ENCODE results near the gene GTPBP2. TPM values are rescaled to one million over a fixed set of nuclear protein-coding genes. Genes with fewer than 3 reads are reported as not detected.
A peak's percentile ranks its signal among the peaks of the same experiment; 100 is the strongest.

The GTPBP2 gene, protein sequence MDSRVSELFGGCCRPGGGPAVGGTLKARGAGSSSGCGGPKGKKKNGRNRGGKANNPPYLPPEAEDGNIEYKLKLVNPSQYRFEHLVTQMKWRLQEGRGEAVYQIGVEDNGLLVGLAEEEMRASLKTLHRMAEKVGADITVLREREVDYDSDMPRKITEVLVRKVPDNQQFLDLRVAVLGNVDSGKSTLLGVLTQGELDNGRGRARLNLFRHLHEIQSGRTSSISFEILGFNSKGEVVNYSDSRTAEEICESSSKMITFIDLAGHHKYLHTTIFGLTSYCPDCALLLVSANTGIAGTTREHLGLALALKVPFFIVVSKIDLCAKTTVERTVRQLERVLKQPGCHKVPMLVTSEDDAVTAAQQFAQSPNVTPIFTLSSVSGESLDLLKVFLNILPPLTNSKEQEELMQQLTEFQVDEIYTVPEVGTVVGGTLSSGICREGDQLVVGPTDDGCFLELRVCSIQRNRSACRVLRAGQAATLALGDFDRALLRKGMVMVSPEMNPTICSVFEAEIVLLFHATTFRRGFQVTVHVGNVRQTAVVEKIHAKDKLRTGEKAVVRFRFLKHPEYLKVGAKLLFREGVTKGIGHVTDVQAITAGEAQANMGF
- polyA plus RNA-seq, result 51.2 to 80.6 TPM (median 59.5 TPM) in 3 replicates
- polyA plus RNA-seq (2011; ENCODE audit: low read depth), result 33.4 TPM
- polyA plus RNA-seq (2011; cell fraction: cytosol; rRNA removed), result 29.5 and 30.4 TPM in 2 replicates
- 261 and 264 TPM in 2 replicates for polyA plus RNA-seq (2011; cell fraction: nucleus; rRNA removed)
- 33.4 and 72.1 TPM in 2 replicates for polyA plus RNA-seq (2012; ENCODE audit: low replicate concordance)
- 40.6 to 46.7 TPM (median 42.3 TPM) in 3 replicates for polyA minus RNA-seq
- polyA minus RNA-seq (2011; cell fraction: cytosol; rRNA and poly(A)+ RNA removed), result 26.9 TPM
- 34.3 and 43.3 TPM in 2 replicates for polyA minus RNA-seq (2011; cell fraction: nucleus; rRNA and poly(A)+ RNA removed)

DNA sequence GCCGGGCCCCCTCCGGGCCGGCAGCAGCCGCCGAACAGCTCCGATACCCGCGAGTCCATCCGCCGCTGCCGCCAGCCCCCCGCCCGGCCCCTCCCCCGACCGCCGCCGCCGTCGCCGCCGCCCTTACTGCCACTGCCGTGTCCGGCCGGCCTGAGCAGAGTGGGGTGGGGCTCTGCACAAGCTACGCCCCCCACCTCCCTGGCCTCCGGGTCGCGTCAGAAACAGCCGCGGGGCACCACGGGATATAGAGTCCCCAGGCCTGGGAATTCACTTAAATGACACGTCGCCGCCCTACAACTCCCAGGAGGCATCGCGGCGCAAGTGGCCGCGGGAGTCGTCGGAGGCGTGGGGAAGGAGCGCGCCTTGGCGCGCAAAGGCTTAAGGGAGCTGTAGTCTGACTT lies at the start of gene GTPBP2:
TSS of gene GTPBP2 (minus strand) at position 161 of the 401 bp plus-strand sequence. CDS start at position 59, 102 bp downstream.
- Histone ChIP-seq H3K27me3 (ENCODE audit: control insufficient read depth, extremely low read depth, insufficient read depth, low read length) (no peaks in the 10 kb centered on the region), H3K9me3 (ENCODE audit: control insufficient read depth, low read depth, low read length) (no peaks in the 10 kb centered on the region), H4K20me1 (ENCODE audit: control insufficient read depth, extremely low read depth, insufficient read depth, low read length) (peaks cover 2% of the 10 kb centered on the region), H3K4me2 (ENCODE audit: control insufficient read depth, extremely low read depth, insufficient read depth, low read depth, low read length) (peak within 1 kb of the TSS; percentile 81), H3K4me3 (ENCODE audit: control insufficient read depth in 2 of 3, extremely low read depth in 1 of 3, insufficient read depth in 2 of 3, low read depth in 1 of 3, low read length in 3 of 3) (peak within 1 kb of the TSS; percentile 66 to 88 (median 68)), H3K36me3 (ENCODE audit: control insufficient read depth in 2 of 2, extremely low read depth in 1 of 2, insufficient read depth in 2 of 2, low read length in 2 of 2) (peaks cover 18 to 20% of the 10 kb centered on the region in 2 experiments), H3K9me1 (ENCODE audit: control insufficient read depth, extremely low read depth, insufficient read depth, low read length) (peaks cover 2% of the 10 kb centered on the region), H2AFZ (ENCODE audit: control insufficient read depth, low read length) (peak within 1 kb of the TSS; percentile 79), H3K9ac (ENCODE audit: control insufficient read depth, extremely low read depth, insufficient read depth, low read length) (peak within 1 kb of the TSS; percentile 88), H3K79me2 (ENCODE audit: control insufficient read depth, insufficient read depth, low read length) (peaks cover 20% of the 10 kb centered on the region), H3K4me1 (ENCODE audit: control insufficient read depth, extremely low read depth, insufficient read depth, low read length) (peaks cover 25% of the 10 kb centered on the region), H3K27ac (ENCODE audit: control insufficient read depth, insufficient read depth, low read length) (peak within 1 kb of the TSS; percentile 93)
- peak; percentile 36 for FAIRE-seq
- TF ChIP-seq, protein P1, sequence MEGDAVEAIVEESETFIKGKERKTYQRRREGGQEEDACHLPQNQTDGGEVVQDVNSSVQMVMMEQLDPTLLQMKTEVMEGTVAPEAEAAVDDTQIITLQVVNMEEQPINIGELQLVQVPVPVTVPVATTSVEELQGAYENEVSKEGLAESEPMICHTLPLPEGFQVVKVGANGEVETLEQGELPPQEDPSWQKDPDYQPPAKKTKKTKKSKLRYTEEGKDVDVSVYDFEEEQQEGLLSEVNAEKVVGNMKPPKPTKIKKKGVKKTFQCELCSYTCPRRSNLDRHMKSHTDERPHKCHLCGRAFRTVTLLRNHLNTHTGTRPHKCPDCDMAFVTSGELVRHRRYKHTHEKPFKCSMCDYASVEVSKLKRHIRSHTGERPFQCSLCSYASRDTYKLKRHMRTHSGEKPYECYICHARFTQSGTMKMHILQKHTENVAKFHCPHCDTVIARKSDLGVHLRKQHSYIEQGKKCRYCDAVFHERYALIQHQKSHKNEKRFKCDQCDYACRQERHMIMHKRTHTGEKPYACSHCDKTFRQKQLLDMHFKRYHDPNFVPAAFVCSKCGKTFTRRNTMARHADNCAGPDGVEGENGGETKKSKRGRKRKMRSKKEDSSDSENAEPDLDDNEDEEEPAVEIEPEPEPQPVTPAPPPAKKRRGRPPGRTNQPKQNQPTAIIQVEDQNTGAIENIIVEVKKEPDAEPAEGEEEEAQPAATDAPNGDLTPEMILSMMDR (optimal IDR thresholded peaks at IDR 0.05 in 1 of 3, IDR thresholded peaks at IDR 0.05 in 1 of 3, conservative IDR thresholded peaks at IDR 0.05 in 1 of 3; ENCODE audit: extremely low read depth in 1 of 3, insufficient read depth in 2 of 3, low read length in 3 of 3), result no peak
- TF ChIP-seq EZH2 (IDR thresholded peaks at IDR 0.05; ENCODE audit: low read length), result no peak
- dilution Hi-C loops (cut with MboI; ENCODE audit: extremely low pct_ligation_motif_present, low sequenced_read_pairs), result no loop called here
- peak; percentile 95 for DNase-seq (ENCODE audit: low read depth, low spot score)

DNA sequence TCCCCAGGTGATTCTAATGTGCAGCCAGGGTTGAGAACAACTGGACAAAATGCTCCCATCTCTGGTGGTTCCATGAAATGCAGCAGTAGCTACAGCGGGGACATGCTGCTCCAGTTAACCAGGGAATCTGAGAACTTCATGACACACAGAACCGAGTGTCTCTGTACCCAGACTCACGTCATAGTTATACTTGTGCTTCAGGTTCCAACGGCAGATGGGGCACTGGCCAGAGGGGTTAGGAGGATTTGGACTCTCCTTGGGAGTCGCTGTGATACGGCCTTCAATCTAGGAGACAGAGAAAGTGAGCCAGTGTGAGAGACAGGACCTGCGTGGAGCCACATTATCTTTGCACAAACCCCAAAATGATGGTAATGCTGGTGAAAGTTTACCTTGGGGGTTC lies 49.3 kb upstream of the GTPBP2 start:
- FAIRE-seq, result no peak
- Histone ChIP-seq H3K9me3 (ENCODE audit: control insufficient read depth, low read depth, low read length) (no peaks in the 10 kb centered on the region), H3K9me1 (ENCODE audit: control insufficient read depth, extremely low read depth, insufficient read depth, low read length) (peaks cover 2% of the 10 kb centered on the region), H3K27ac (ENCODE audit: control insufficient read depth, insufficient read depth, low read length) (no peak overlapping the region), H3K9ac (ENCODE audit: control insufficient read depth, extremely low read depth, insufficient read depth, low read length) (no peak overlapping the region), H2AFZ (ENCODE audit: control insufficient read depth, low read length) (no peak overlapping the region), H3K4me1 (ENCODE audit: control insufficient read depth, extremely low read depth, insufficient read depth, low read length) (no peaks in the 10 kb centered on the region), H3K36me3 (ENCODE audit: control insufficient read depth in 2 of 2, extremely low read depth in 1 of 2, insufficient read depth in 2 of 2, low read length in 2 of 2) (peaks cover 27 to 64% of the 10 kb centered on the region in 2 experiments), H3K79me2 (ENCODE audit: control insufficient read depth, insufficient read depth, low read length) (peaks cover 19% of the 10 kb centered on the region), H3K4me2 (ENCODE audit: control insufficient read depth, extremely low read depth, insufficient read depth, low read depth, low read length) (no peak overlapping the region), H3K4me3 (ENCODE audit: control insufficient read depth in 2 of 3, extremely low read depth in 1 of 3, insufficient read depth in 2 of 3, low read depth in 1 of 3, low read length in 3 of 3) (no peak overlapping the region), H3K27me3 (ENCODE audit: control insufficient read depth, extremely low read depth, insufficient read depth, low read length) (no peaks in the 10 kb centered on the region), H4K20me1 (ENCODE audit: control insufficient read depth, extremely low read depth, insufficient read depth, low read length) (no peaks in the 10 kb centered on the region)
- dilution Hi-C loops (cut with MboI; ENCODE audit: extremely low pct_ligation_motif_present, low sequenced_read_pairs), result no loop called here
- DNase-seq (ENCODE audit: low read depth, low spot score), result no peak
- TF ChIP-seq EZH2 (IDR thresholded peaks at IDR 0.05; ENCODE audit: low read length), result no peak
- TF ChIP-seq, protein P1 (optimal IDR thresholded peaks at IDR 0.05 in 1 of 3, IDR thresholded peaks at IDR 0.05 in 1 of 3, conservative IDR thresholded peaks at IDR 0.05 in 1 of 3; ENCODE audit: extremely low read depth in 1 of 3, insufficient read depth in 2 of 3, low read length in 3 of 3), result no peak

All from keratinocyte (primary cell).